Measurements from ENCODE around the gene CANX. TPM values are rescaled to one million over a fixed set of nuclear protein-coding genes. Genes with fewer than 3 reads are reported as not detected.
A peak's percentile ranks its signal among the peaks of the same experiment; 100 is the strongest.

The CANX gene
- total and polyA plus RNA-seq, 9 of the 15 experiments (the other 6 are each of a cell fraction or from before 2014, with no cell fraction given), result 155 to 893 (median 589) TPM

DNA sequence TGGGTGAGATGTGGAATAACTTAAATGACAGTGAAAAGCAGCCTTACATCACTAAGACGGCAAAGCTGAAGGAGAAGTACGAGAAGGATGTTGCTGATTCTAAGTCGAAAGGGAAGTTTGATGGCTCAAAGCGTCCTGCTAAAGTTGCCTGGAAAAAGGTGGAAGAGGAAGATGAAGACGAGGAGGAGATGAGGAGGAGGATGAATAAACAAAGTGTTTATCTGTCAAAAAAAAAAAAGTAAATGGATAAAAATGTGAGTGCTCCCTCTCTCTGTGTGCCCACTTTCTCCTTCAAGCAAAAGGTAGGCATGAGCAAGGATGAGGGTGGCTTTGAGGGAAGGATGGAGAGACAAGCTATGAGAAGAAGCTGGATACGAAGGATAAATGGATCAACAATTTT is 4.2 kb upstream of the CANX start:
- Histone ChIP-seq H3K27me3 (ENCODE audit: control insufficient read depth in 2 of 2, insufficient read depth in 2 of 2, low read length in 2 of 2) (no peaks in the 10 kb centered on the region), H4K20me1 (replicated peaks; ENCODE audit: control insufficient read depth, insufficient read depth, low read length) (no peaks in the 10 kb centered on the region), H3K4me2 (ENCODE audit: insufficient read depth, low read length) (no peak overlapping the region), H3K27ac (ENCODE audit: extremely low read depth, low read depth, low read length) (no peak overlapping the region), H3K9me3 (replicated peaks; ENCODE audit: control insufficient read depth, insufficient read depth, low read depth, low read length) (no peaks in the 10 kb centered on the region), H3K79me2 (ENCODE audit: control insufficient read depth, insufficient read depth, low read length) (peaks cover 23% of the 10 kb centered on the region), H3K4me3 (no peak overlapping the region), H3K9me1 (ENCODE audit: control insufficient read depth, insufficient read depth, low read length) (no peaks in the 10 kb centered on the region), H3K36me3 (ENCODE audit: control insufficient read depth, insufficient read depth, low read length) (no peaks in the 10 kb centered on the region), H2AFZ (ENCODE audit: low read depth, low read length) (0 out of 2 replicates have a peak overlapping the region, but pooled peaks have one; percentile 42), H3K4me1 (replicated peaks in 1 of 2; ENCODE audit: control insufficient read depth in 2 of 2, insufficient read depth in 2 of 2, low read length in 2 of 2) (peaks cover 13 to 24% of the 10 kb centered on the region in 2 experiments), H3K9ac (ENCODE audit: insufficient read depth in 1 of 2, low read depth in 2 of 2, low read length in 2 of 2) (no peak overlapping the region)
- DNase-seq (ENCODE audit: extremely low read depth in 1 of 4, low spot score in 3 of 4) (no peak), ATAC-seq (no peak), FAIRE-seq (no peak)
- ChIA-PET POLR2A (interaction anchor here (0.6 to 1.4 kb wide), 4 partner anchors 9 to 363 kb away, joined by 3 to 4 read pairs (median 4); partner anchors contain the start of gene CBY3), CTCF (ENCODE audit: low intra/inter-chr PET ratio) (no interaction called here)
- no TSS peak for BruUV-seq (replicated peaks)
- in situ Hi-C loops (cut with MboI), result no loop called here
- WGBS (ENCODE audit: insufficient coverage, low coverage, missing lambda C conversion rate), result 60% methylated on average over 6 of the region's 6 CpGs
- TF ChIP-seq OTX1 (CRISPR knock-in tag; IDR thresholded peaks at IDR 0.05) (no peak), SIRT6 (IDR thresholded peaks at IDR 0.05; ENCODE audit: low read depth, low read length) (no peak), ZNF695 (CRISPR knock-in tag; IDR thresholded peaks at IDR 0.05) (no peak), SRSF1 (IDR thresholded peaks at IDR 0.05; ENCODE audit: low read depth, low read length) (no peak), THRB (CRISPR knock-in tag; conservative IDR thresholded peaks at IDR 0.05) (no peak), ZNF398 (CRISPR knock-in tag; IDR thresholded peaks at IDR 0.05) (no peak), KLF1 (tag; IDR thresholded peaks at IDR 0.05) (no peak), ZNF79 (CRISPR knock-in tag; IDR thresholded peaks at IDR 0.05; ENCODE audit: low read depth) (no peak), THAP7 (CRISPR knock-in tag; IDR thresholded peaks at IDR 0.05) (no peak)
- TF ChIP-seq, protein P1, sequence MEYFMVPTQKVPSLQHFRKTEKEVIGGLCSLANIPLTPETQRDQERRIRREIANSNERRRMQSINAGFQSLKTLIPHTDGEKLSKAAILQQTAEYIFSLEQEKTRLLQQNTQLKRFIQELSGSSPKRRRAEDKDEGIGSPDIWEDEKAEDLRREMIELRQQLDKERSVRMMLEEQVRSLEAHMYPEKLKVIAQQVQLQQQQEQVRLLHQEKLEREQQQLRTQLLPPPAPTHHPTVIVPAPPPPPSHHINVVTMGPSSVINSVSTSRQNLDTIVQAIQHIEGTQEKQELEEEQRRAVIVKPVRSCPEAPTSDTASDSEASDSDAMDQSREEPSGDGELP (CRISPR knock-in tag; IDR thresholded peaks at IDR 0.05; ENCODE audit: borderline replicate concordance), result no peak
- intact Hi-C loops (cut with micrococcal nuclease), result no loop called here
